NCI-H1694 (cell line): ENCODE measurements around the gene MRPL43.

Experiments used
- DNase-seq: peaks from one replicate; lab custom pipeline; 2025; lab: John Stamatoyannopoulos, UW

Gene MRPL43

GRCh38 chr10:101002456-101002855 is 15.2 kb upstream of the MRPL43 start:
- DNase-seq = no peak

- no peak for DNase-seq
Measured at GRCh38 chr10:101001659-101002035, 14.3 kb upstream of the MRPL43 start.

- no peak for DNase-seq
Measured at GRCh38 chr10:101000915-101001658, 13.8 kb upstream of the MRPL43 start.

- no peak for DNase-seq
Measured at GRCh38 chr10:101000127-101000914, 13.0 kb upstream of the MRPL43 start.

GRCh38 chr10:100999742-101000126 is 12.4 kb upstream of the MRPL43 start, which contains the start of gene LZTS2:
Gene LZTS2 (plus strand): TSS chr10:100999808. CDS start chr10:101002539, 2,731 bp downstream.
- no peak for DNase-seq

GRCh38 chr10:100998991-100999741 is 11.9 kb upstream of the MRPL43 start:
- DNase-seq = peak; percentile 29

GRCh38 chr10:100998183-100998990 is 11.1 kb upstream of the MRPL43 start:
- peak; percentile 77 for DNase-seq

GRCh38 chr10:100997360-100998182 is 10.3 kb upstream of the MRPL43 start:
- DNase-seq = peak; percentile 29

GRCh38 chr10:100996678-100997359 is 9.5 kb upstream of the MRPL43 start:
- no peak for DNase-seq

GRCh38 chr10:100995181-100995580 is 7.9 kb upstream of the MRPL43 start:
- DNase-seq = no peak

- DNase-seq = no peak
Measured at GRCh38 chr10:100993986-100994708, 6.8 kb upstream of the MRPL43 start.

GRCh38 chr10:100989088-100989487 is 1.8 kb upstream of the MRPL43 start:
- no peak for DNase-seq

- DNase-seq = no peak
Measured at GRCh38 chr10:100988166-100988565, 869 bp upstream of the MRPL43 start.

- DNase-seq = no peak
Measured at GRCh38 chr10:100987685-100988049, 370 bp upstream of the MRPL43 start.

- no peak for DNase-seq
Measured at GRCh38 chr10:100986623-100986951, 710 bp downstream of the MRPL43 start.

- DNase-seq = no peak
Measured at GRCh38 chr10:100985336-100985735, 2.0 kb downstream of the MRPL43 start.

GRCh38 chr10:100984672-100985177 is 2.6 kb downstream of the MRPL43 start:
- no peak for DNase-seq

GRCh38 chr10:100983868-100984671 is 3.2 kb downstream of the MRPL43 start:
- DNase-seq = no peak
